Measurements from ENCODE around the gene CD34.

GRCh38 chr1:207958376-207959139, 47.6 kb upstream of the CD34 start:
- TF ChIP-seq, protein P1, sequence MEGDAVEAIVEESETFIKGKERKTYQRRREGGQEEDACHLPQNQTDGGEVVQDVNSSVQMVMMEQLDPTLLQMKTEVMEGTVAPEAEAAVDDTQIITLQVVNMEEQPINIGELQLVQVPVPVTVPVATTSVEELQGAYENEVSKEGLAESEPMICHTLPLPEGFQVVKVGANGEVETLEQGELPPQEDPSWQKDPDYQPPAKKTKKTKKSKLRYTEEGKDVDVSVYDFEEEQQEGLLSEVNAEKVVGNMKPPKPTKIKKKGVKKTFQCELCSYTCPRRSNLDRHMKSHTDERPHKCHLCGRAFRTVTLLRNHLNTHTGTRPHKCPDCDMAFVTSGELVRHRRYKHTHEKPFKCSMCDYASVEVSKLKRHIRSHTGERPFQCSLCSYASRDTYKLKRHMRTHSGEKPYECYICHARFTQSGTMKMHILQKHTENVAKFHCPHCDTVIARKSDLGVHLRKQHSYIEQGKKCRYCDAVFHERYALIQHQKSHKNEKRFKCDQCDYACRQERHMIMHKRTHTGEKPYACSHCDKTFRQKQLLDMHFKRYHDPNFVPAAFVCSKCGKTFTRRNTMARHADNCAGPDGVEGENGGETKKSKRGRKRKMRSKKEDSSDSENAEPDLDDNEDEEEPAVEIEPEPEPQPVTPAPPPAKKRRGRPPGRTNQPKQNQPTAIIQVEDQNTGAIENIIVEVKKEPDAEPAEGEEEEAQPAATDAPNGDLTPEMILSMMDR (conservative IDR thresholded peaks at IDR 0.05; ENCODE audit: low read depth, low read length): no peak
- TF ChIP-seq EZH2 (IDR thresholded peaks at IDR 0.05; ENCODE audit: borderline replicate concordance, low read depth, low read length, poor library complexity, severe bottlenecking): peak; percentile 46

Data from A673 (cell line).